CD4-positive, alpha-beta memory T cell (primary cell): Measurements from ENCODE around the gene ILDR2. TPM values are rescaled to one million over a fixed set of nuclear protein-coding genes. Genes with fewer than 3 reads are reported as not detected.

Source experiments
- CTCF ChIA-PET: fragments of 350-600 bp; sonication (Branson Sonifier 250); formaldehyde crosslinking; loops from one replicate; lab custom pipeline; 2021; ENCODE audit warnings: inconsistent platforms; ENCODE audit not compliant: partially characterized antibody; lab: Charles Lee
- POLR2A ChIA-PET: fragments of 350-600 bp; sonication (Branson Sonifier 250); formaldehyde crosslinking; loops from one replicate; lab custom pipeline; 2021; ENCODE audit not compliant: partially characterized antibody; lab: Charles Lee
- DNase-seq, 5 donors: peaks; one replicate each; pipeline versions ENCODE4 v3.0.0 to v3.0.0-alpha.2; 2020 to 2022; ENCODE audit warnings: mixed read lengths in 1 of 5
- H3K27ac ChIP-seq: one replicate; pipeline ENCODE4 v1.7.0; 2013; ENCODE audit warnings: low read depth, low read length
- H3K27me3 ChIP-seq: 2 replicates; pipeline ENCODE4 v1.7.0; 2013; ENCODE audit warnings: mild to moderate bottlenecking, low read length, moderate library complexity; ENCODE audit not compliant: insufficient read depth
- H3K36me3 ChIP-seq: 2 replicates; pipeline ENCODE4 v1.7.0; 2013; ENCODE audit warnings: mild to moderate bottlenecking, low read length, moderate library complexity; ENCODE audit not compliant: insufficient read depth
- H3K4me1 ChIP-seq: 2 replicates; pipeline ENCODE4 v1.7.0; 2013; ENCODE audit warnings: mild to moderate bottlenecking, low read length, moderate library complexity; ENCODE audit not compliant: insufficient read depth
- H3K4me3 ChIP-seq, 2 donors: one replicate each; pipeline ENCODE4 v1.7.0; 2013; ENCODE audit warnings: low read length in 2 of 2, mild to moderate bottlenecking in 1 of 2
- H3K9me3 ChIP-seq, 2 donors: one replicate each; pipeline ENCODE4 v1.7.0; 2013; ENCODE audit warnings: low read length in 2 of 2, control low read depth in 1 of 2; ENCODE audit not compliant: control insufficient read depth in 1 of 2
- H3K27ac Mint-ChIP-seq, 7 donors: one replicate each; pipeline ENCODE4 v1.8.0; 2020 to 2021; ENCODE audit warnings: mixed read lengths in 7 of 7, mild to moderate bottlenecking in 6 of 7, inconsistent platforms in 3 of 7, moderate library complexity in 3 of 7
- H3K27me3 Mint-ChIP-seq, 2 donors: one replicate each; pipeline ENCODE4 v1.8.0; 2020 to 2021; ENCODE audit warnings: mixed read lengths in 2 of 2
- H3K36me3 Mint-ChIP-seq, 2 donors: one replicate each; pipeline ENCODE4 v1.8.0; 2020 to 2021; ENCODE audit warnings: mixed read lengths in 2 of 2, inconsistent platforms in 1 of 2, mild to moderate bottlenecking in 1 of 2
- H3K4me1 Mint-ChIP-seq, 4 donors: one replicate each; pipeline ENCODE4 v1.8.0; 2020 to 2021; ENCODE audit warnings: mixed read lengths in 4 of 4, mild to moderate bottlenecking in 1 of 4
- H3K4me3 Mint-ChIP-seq, 8 donors: one replicate each; pipeline ENCODE4 v1.8.0; 2020 to 2021; ENCODE audit warnings: mixed read lengths in 8 of 8, mild to moderate bottlenecking in 7 of 8, moderate library complexity in 6 of 8, inconsistent platforms in 3 of 8
- H3K9me3 Mint-ChIP-seq, 8 donors: one replicate each; pipeline ENCODE4 v1.8.0; 2020 to 2021; ENCODE audit warnings: mixed read lengths in 8 of 8, mild to moderate bottlenecking in 5 of 8, inconsistent platforms in 3 of 8, moderate library complexity in 1 of 8
- intact Hi-C: fragments of 100-400 bp; cut with micrococcal nuclease; formaldehyde crosslinking; loops from one replicate; pipeline ENCODE4 v1.15.1; 2023
- polyA plus RNA-seq, 2 donors: library from polyadenylated mRNA; unstranded; fragments of 300-500 nt; fragmentation: Illumina TruSeq; gene quantifications; one replicate each; pipeline ENCODE4 v1.2.3, GENCODE V29; 2021
- total RNA-seq, 2 experiments: library from RNA; stranded (reverse); gene quantifications; one replicate each; pipeline ENCODE4 v1.2.3, GENCODE V29; 2021

The ILDR2 gene
- total and polyA plus RNA-seq, 4 experiments from 2014 or later: 0.21 to 0.52 (median 0.25) TPM; not detected in 1

DNA sequence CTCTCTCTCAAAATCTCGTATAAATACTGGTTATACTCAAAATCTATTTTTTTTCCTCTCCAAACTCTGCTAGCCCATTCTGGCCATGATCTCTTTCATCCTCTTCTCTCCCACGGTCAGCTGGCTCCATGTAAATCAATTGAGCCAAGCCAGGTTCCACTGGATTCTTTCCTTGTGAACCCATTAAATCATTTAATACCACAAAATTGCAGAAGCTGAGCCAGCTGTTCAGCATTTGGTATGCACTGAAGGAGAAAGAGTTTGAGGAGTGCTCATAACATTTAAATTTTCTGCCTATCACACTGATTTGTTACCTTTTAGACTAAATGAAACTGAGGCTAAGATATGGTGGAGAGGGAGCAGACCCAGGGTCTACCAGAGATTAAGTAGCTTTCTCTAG is 70.2 kb downstream of the ILDR2 start:
- no peaks in the 10 kb centered on the region for H3K27me3 ChIP-seq
- CTCF ChIA-PET: interaction anchor here (18.6 kb wide), 1 partner anchor 153 kb away, joined by 842 read pairs; no protein-coding TSS in a partner anchor
- no peak overlapping the region for H3K4me3 ChIP-seq
- H3K4me1 ChIP-seq: no peaks in the 10 kb centered on the region
- POLR2A ChIA-PET: no interaction called here
- Mint-ChIP-seq H3K36me3 (no peaks in the 10 kb centered on the region), H3K9me3 (no peaks in the 10 kb centered on the region), H3K4me3 (no peak overlapping the region), H3K27ac (no peak overlapping the region), H3K4me1 (no peaks in the 10 kb centered on the region), H3K27me3 (peaks cover 0 to 7% of the 10 kb centered on the region in 2 donors)
- H3K27ac ChIP-seq: no peak overlapping the region
- intact Hi-C loops: no loop called here
- no peaks in the 10 kb centered on the region for H3K9me3 ChIP-seq
- H3K36me3 ChIP-seq: no peaks in the 10 kb centered on the region
- no peak for DNase-seq

DNA sequence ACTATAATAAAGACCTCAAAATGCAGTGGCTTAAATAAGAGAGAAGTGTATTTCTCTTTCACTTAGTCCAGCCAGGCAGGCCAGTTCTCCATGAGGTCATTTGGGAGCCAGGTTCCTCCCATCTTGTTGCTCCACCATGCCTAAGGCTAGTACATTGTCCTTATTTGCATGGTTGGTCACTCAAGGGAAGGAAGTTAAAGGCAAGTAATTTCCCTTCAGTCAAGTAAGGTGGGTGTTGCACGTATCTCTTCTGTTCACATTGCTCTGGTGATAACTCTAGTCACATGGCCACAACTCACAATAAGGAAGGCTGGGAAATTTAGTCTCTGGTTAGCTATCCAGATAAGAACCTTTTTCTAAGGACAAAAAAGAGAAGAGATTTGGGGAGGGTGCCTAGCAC is 72.1 kb downstream of the ILDR2 start:
- Histone ChIP-seq H3K36me3 (no peaks in the 10 kb centered on the region), H3K27me3 (no peaks in the 10 kb centered on the region), H3K4me3 (no peak overlapping the region), H3K9me3 (no peaks in the 10 kb centered on the region), H3K4me1 (no peaks in the 10 kb centered on the region), H3K27ac (no peak overlapping the region)
- peaks cover 0 to 5% (median 3%) of the 10 kb centered on the region in 8 donors for H3K9me3 Mint-ChIP-seq
- no peak for DNase-seq
- POLR2A ChIA-PET: no interaction called here
- H3K27ac Mint-ChIP-seq: no peak overlapping the region
- no peak overlapping the region for H3K4me3 Mint-ChIP-seq
- peaks cover 0 to 4% of the 10 kb centered on the region in 2 donors for H3K36me3 Mint-ChIP-seq
- peaks cover 3 to 9% of the 10 kb centered on the region in 2 donors for H3K27me3 Mint-ChIP-seq
- intact Hi-C loops: no loop called here
- no peaks in the 10 kb centered on the region for H3K4me1 Mint-ChIP-seq
- CTCF ChIA-PET: interaction anchor here (1.4 to 18.6 kb wide), 2 partner anchors 12 to 155 kb away, joined by 4 to 842 read pairs; no protein-coding TSS in a partner anchor

- intact Hi-C loops: no loop called here
- DNase-seq: no peak
- Mint-ChIP-seq H3K27me3 (peaks cover 3 to 9% of the 10 kb centered on the region in 2 donors), H3K4me3 (no peak overlapping the region), H3K9me3 (peaks cover 0 to 14% (median 12%) of the 10 kb centered on the region in 8 donors), H3K4me1 (no peaks in the 10 kb centered on the region), H3K27ac (no peak overlapping the region), H3K36me3 (peaks cover 0 to 4% of the 10 kb centered on the region in 2 donors)
- H3K4me1 ChIP-seq: no peaks in the 10 kb centered on the region
- no peak overlapping the region for H3K4me3 ChIP-seq
- POLR2A ChIA-PET: no interaction called here
- no peaks in the 10 kb centered on the region for H3K36me3 ChIP-seq
- H3K27ac ChIP-seq: no peak overlapping the region
- H3K27me3 ChIP-seq: no peaks in the 10 kb centered on the region
- H3K9me3 ChIP-seq: peaks cover 0 to 7% of the 10 kb centered on the region in 2 donors
- CTCF ChIA-PET: interaction anchor here (2.5 to 18.6 kb wide), 2 partner anchors 8 to 156 kb away, joined by 11 to 842 read pairs; no protein-coding TSS in a partner anchor
Observed at GRCh38 chr1:166902279-166902678, 73.1 kb downstream of the ILDR2 start.

- Mint-ChIP-seq H3K9me3 (peaks cover 3 to 21% (median 17%) of the 10 kb centered on the region in 8 donors), H3K27ac (no peak overlapping the region), H3K27me3 (peaks cover 4 to 12% of the 10 kb centered on the region in 2 donors), H3K4me1 (no peaks in the 10 kb centered on the region), H3K36me3 (peaks cover 1 to 11% of the 10 kb centered on the region in 2 donors), H3K4me3 (no peak overlapping the region)
- CTCF ChIA-PET: interaction anchor here (0.7 to 2.5 kb wide), 2 partner anchors 9 to 158 kb away, joined by 4 to 11 read pairs; no protein-coding TSS in a partner anchor
- H3K36me3 ChIP-seq: no peaks in the 10 kb centered on the region
- no peak for DNase-seq
- no peak overlapping the region for H3K27ac ChIP-seq
- no peak overlapping the region for H3K4me3 ChIP-seq
- intact Hi-C loops: no loop called here
- H3K4me1 ChIP-seq: no peaks in the 10 kb centered on the region
- peaks cover 0 to 7% of the 10 kb centered on the region in 2 donors for H3K9me3 ChIP-seq
- H3K27me3 ChIP-seq: no peaks in the 10 kb centered on the region
- POLR2A ChIA-PET: no interaction called here
Observed at GRCh38 chr1:166900987-166901386, 74.4 kb downstream of the ILDR2 start.

- no peaks in the 10 kb centered on the region for H3K4me1 ChIP-seq
- H3K36me3 Mint-ChIP-seq: peaks cover 1 to 12% of the 10 kb centered on the region in 2 donors
- intact Hi-C loops: no loop called here
- peaks cover 9 to 19% of the 10 kb centered on the region in 2 donors for H3K27me3 Mint-ChIP-seq
- no peaks in the 10 kb centered on the region for H3K36me3 ChIP-seq
- no peaks in the 10 kb centered on the region for H3K27me3 ChIP-seq
- H3K9me3 ChIP-seq: peaks cover 0 to 7% of the 10 kb centered on the region in 2 donors
- H3K27ac ChIP-seq: no peak overlapping the region
- CTCF ChIA-PET: interaction anchor here (0.7 to 2.0 kb wide), 3 partner anchors 10 to 625 kb away, joined by 3 to 14 read pairs (median 9); no protein-coding TSS in a partner anchor
- H3K4me1 Mint-ChIP-seq: no peaks in the 10 kb centered on the region
- H3K9me3 Mint-ChIP-seq: peaks cover 3 to 23% (median 17%) of the 10 kb centered on the region in 8 donors
- no peak overlapping the region for H3K27ac Mint-ChIP-seq
- no peak overlapping the region for H3K4me3 Mint-ChIP-seq
- no peak overlapping the region for H3K4me3 ChIP-seq
- POLR2A ChIA-PET: no interaction called here
- no peak for DNase-seq
Observed at GRCh38 chr1:166899769-166900168, 75.6 kb downstream of the ILDR2 start.

DNA sequence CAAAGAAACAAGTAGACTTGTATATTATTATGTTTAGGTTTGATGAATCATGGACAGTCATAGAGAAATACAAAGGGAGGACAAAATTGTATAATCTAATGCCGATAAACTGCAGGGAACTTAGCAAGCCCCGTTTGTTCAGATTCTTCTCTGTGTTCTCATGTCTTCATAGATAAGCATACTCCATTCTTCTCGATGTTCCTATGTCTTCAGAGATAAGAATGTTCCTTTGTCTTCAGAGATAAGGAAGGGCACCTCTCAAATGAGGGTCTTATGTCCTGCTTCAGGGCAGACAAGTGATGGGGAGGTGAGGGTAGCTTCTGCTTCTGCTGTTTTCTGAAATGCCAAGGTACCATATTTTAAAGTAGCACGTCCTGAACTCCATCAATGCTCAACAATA is 79.6 kb downstream of the ILDR2 start:
- no peak overlapping the region for H3K27ac Mint-ChIP-seq
- no peaks in the 10 kb centered on the region for H3K4me1 Mint-ChIP-seq
- peaks cover 3 to 23% (median 17%) of the 10 kb centered on the region in 8 donors for H3K9me3 Mint-ChIP-seq
- intact Hi-C loops: no loop called here
- ChIA-PET CTCF (no interaction called here), POLR2A (no interaction called here)
- H3K27me3 Mint-ChIP-seq: peaks cover 11 to 21% of the 10 kb centered on the region in 2 donors
- Histone ChIP-seq H3K4me3 (no peak overlapping the region), H3K27me3 (no peaks in the 10 kb centered on the region), H3K4me1 (no peaks in the 10 kb centered on the region), H3K27ac (no peak overlapping the region), H3K36me3 (no peaks in the 10 kb centered on the region), H3K9me3 (peaks cover 0 to 7% of the 10 kb centered on the region in 2 donors)
- DNase-seq: no peak
- H3K4me3 Mint-ChIP-seq: no peak overlapping the region
- H3K36me3 Mint-ChIP-seq: peaks cover 1 to 12% of the 10 kb centered on the region in 2 donors

DNA sequence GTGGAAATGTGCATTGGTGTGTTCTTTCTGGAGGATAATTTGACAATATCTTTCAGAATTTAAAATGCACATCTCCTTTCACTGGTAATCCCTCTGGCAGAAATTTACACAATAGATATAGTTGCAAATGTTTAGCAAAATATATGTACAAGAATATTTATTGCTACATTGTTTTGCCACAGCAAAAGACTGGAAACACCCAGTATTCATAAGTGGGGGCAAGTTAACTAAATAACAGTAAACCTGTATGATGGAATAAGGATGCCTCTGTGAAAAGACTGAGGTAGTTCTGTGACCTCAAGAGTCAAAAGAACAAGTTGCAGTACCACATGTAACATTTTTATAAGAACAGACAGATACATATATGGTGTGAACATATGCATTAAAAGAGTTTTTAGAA is 85.6 kb downstream of the ILDR2 start:
- no peak overlapping the region for H3K27ac Mint-ChIP-seq

More for the DNA sequence above, 85.6 kb downstream of the ILDR2 start:
- Histone ChIP-seq H3K4me3 (no peak overlapping the region), H3K36me3 (no peaks in the 10 kb centered on the region), H3K4me1 (peaks cover 4% of the 10 kb centered on the region), H3K27ac (no peak overlapping the region), H3K27me3 (peaks cover 4% of the 10 kb centered on the region), H3K9me3 (no peaks in the 10 kb centered on the region)
- peaks cover 4 to 8% (median 6%) of the 10 kb centered on the region in 4 donors for H3K4me1 Mint-ChIP-seq
- CTCF ChIA-PET: no interaction called here
- no peaks in the 10 kb centered on the region for H3K36me3 Mint-ChIP-seq
- peaks cover 12 to 17% of the 10 kb centered on the region in 2 donors for H3K27me3 Mint-ChIP-seq
- intact Hi-C loops: no loop called here
- no peak overlapping the region for H3K4me3 Mint-ChIP-seq
- H3K9me3 Mint-ChIP-seq: no peaks in the 10 kb centered on the region
- no peak for DNase-seq
- POLR2A ChIA-PET: no interaction called here
